Stomach (tissue), 9 donors: ENCODE measurements around the gene TMOD2. TPM values are rescaled to one million over a fixed set of nuclear protein-coding genes. Genes with fewer than 3 reads are reported as not detected.

Experiments
- DNase-seq, 2 donors: peaks; one replicate each; pipeline versions ENCODE4 v3.0.0 to v3.0.0-alpha.2; 2013 to 2019
- H3K27ac ChIP-seq, 5 donors: fragments of 200-600 bp in 4 of 5; sonication (generic) in 4 of 5; one replicate each; pipeline ENCODE4 v1.5.1; 2013 to 2019; ENCODE audit warnings: mild to moderate bottlenecking in 1 of 5, moderate library complexity in 1 of 5
- H3K27me3 ChIP-seq, 3 donors: fragments of 200-600 bp; sonication (generic); one replicate each; pipeline ENCODE4 v1.5.1; 2017 to 2019; ENCODE audit warnings: mixed run types in 1 of 3
- H3K36me3 ChIP-seq, 4 donors: fragments of 200-600 bp; sonication (generic); 1 replicate in 3 of 4; 2 replicates in 1 of 4; pipeline ENCODE4 v1.5.1; 2016 to 2019
- H3K4me1 ChIP-seq, 4 donors: fragments of 200-600 bp; sonication (generic); one replicate each; pipeline ENCODE4 v1.5.1; 2016 to 2019
- H3K4me3 ChIP-seq, 4 donors: fragments of 200-600 bp; sonication (generic) in 3 of 4; one replicate each; pipeline ENCODE4 v1.5.1; 2016 to 2019; ENCODE audit warnings: mild to moderate bottlenecking in 1 of 4
- H3K9me3 ChIP-seq, 4 donors: fragments of 200-600 bp; sonication (generic); one replicate each; pipeline ENCODE4 v1.5.1; 2016 to 2019
- EP300 ChIP-seq: sonication (generic); formaldehyde crosslinking; IDR thresholded peaks from one replicate; pipeline ENCODE4 v1.6.1; 2017; ENCODE audit warnings: antibody characterized with exemption
- POLR2A ChIP-seq, 4 donors: fragments of 450-650 bp; IDR thresholded peaks; one replicate each; pipeline ENCODE4 v1.6.1; 2016; ENCODE audit warnings: antibody characterized with exemption in 4 of 4, control low read depth in 2 of 4, mild to moderate bottlenecking in 1 of 4, moderate library complexity in 1 of 4
- WGBS, 5 donors: extraction: QIAGEN DNeasy Blood & Tissue Kit in 3 of 5; methylation state at CpG; one replicate each; pipeline versions ENCODE4 v1.1.5 to v1.1.7; 2013 to 2018; 5-methylcytosine and 5-hydroxymethylcytosine counted together
- intact Hi-C: fragments of 100-400 bp; cut with DNase I; formaldehyde crosslinking; loops from one replicate; pipeline ENCODE4 v1.15.1; 2023; ENCODE audit warnings: low total_unique reads
- polyA plus RNA-seq, 3 donors: library from polyadenylated mRNA; stranded (reverse); fragments of 200-250 nt; gene quantifications; one replicate each; pipeline ENCODE4 v1.2.3, GENCODE V29; 2013
- small RNA-seq, 4 donors: library from RNA; depleted of rRNA; stranded (forward); fragments of <200 nt; gene quantifications; one replicate each; pipeline ENCODE3, GENCODE V24; 2016
- total RNA-seq, 5 donors: library from RNA; depleted of rRNA; stranded (reverse); fragments of >200 nt; gene quantifications; one replicate each; pipeline versions ENCODE4 v1.1.0 to v1.2.3, GENCODE V29; 2014 to 2016
- donor health status: healthy with polysubstance abuse.
- donor health status: Bipolar disorder and iron deficiency.
- donor health status: healthy.

TMOD2 gene
- total and polyA plus RNA-seq, 8 donors = 0.87 to 19.3 (median 3.1) TPM

- 89 to 98% (median 96%) methylated on average over 1 of the region's 1 CpG for WGBS, 5 donors
- no peak for DNase-seq
- Histone ChIP-seq H3K27ac (no peak overlapping the region), H3K36me3 (peaks cover 23 to 76% (median 64%) of the 10 kb centered on the region in 4 donors), H3K4me3 (no peak overlapping the region), H3K9me3 (no peaks in the 10 kb centered on the region), H3K27me3 (no peaks in the 10 kb centered on the region), H3K4me1 (peaks cover 0 to 9% (median 4%) of the 10 kb centered on the region in 4 donors)
- intact Hi-C loops = no loop called here
- TF ChIP-seq EP300 = no peak
- TF ChIP-seq POLR2A (IDR thresholded peaks at IDR 0.05) = no peak
Measured at GRCh38 chr15:51865317-51865716, 113.9 kb downstream of the TMOD2 start.

Small RNA genes within 50 kb of the gene (small RNA-seq; reads per million reads assigned to genes)
- gene AC090971.5 = 0 reads per million in 4 donors
- 0 reads per million in 4 donors for gene RF00017

Other genes with a start within 250 kb of the TMOD2 start
- gene DMXL2, start 128.8 kb upstream of the TMOD2 start, total RNA-seq = 10 to 100 TPM; 21.0 to 78.4 (median 42.5) TPM
- gene DMXL2, start 128.8 kb upstream of the TMOD2 start, polyA plus RNA-seq = 10 to 100 TPM in 1 of 3 donors, 1 to 10 TPM in 2; 4.9 to 14.6 (median 6.0) TPM
- 1 to 10 TPM in 1 of 5 donors, under 1 TPM in 1, not detected in 3; 0.43 to 2.4 TPM for gene SCG3, start 70.1 kb upstream of the TMOD2 start, total RNA-seq
- under 1 TPM; 0.31 to 0.93 (median 0.88) TPM for gene SCG3, start 70.1 kb upstream of the TMOD2 start, polyA plus RNA-seq
- 10 to 100 TPM in 3 of 5 donors, 1 to 10 TPM in 1, not detected in 1; 4.8 to 24.9 (median 14.6) TPM for gene LYSMD2, start 13.9 kb upstream of the TMOD2 start, total RNA-seq
- 10 to 100 TPM; 10.7 to 12.2 (median 11.7) TPM for gene LYSMD2, start 13.9 kb upstream of the TMOD2 start, polyA plus RNA-seq
- 10 to 100 TPM; 12.1 to 64.3 (median 28.8) TPM for gene TMOD3, start 78.1 kb downstream of the TMOD2 start, total RNA-seq
- 10 to 100 TPM; 10.1 to 14.5 (median 11.4) TPM for gene TMOD3, start 78.1 kb downstream of the TMOD2 start, polyA plus RNA-seq
- 10 to 100 TPM in 3 of 5 donors, 1 to 10 TPM in 1, under 1 TPM in 1; 0.58 to 16.3 (median 10.6) TPM for gene LEO1, start 220.2 kb downstream of the TMOD2 start, total RNA-seq
- 10 to 100 TPM in 2 of 3 donors, 1 to 10 TPM in 1; 9.5 to 13.7 (median 11.8) TPM for gene LEO1, start 220.2 kb downstream of the TMOD2 start, polyA plus RNA-seq